SU-DHL-6 (cell line): ENCODE measurements around the gene SMARCD2.

ENCODE experiments used
- EZH2phosphoT487 ChIP-seq: fragments of 200-600 bp; sonication (generic), shearing (Covaris generic); conservative IDR thresholded peaks from 2 replicates; pipeline ENCODE4 v1.6.1; 2018; ENCODE audit warnings: mild to moderate bottlenecking, antibody characterized with exemption, low read length, moderate library complexity, mixed read lengths
- TF ChIP-seq, protein P1 (sequence below): fragments of 200-600 bp; sonication (generic); IDR thresholded peaks from one replicate; pipeline ENCODE4 v1.5.1; 2017; ENCODE audit warnings: antibody characterized with exemption, mild to moderate bottlenecking, low read length, moderate library complexity; ENCODE audit not compliant: insufficient read depth, poor library complexity, severe bottlenecking

DNA sequence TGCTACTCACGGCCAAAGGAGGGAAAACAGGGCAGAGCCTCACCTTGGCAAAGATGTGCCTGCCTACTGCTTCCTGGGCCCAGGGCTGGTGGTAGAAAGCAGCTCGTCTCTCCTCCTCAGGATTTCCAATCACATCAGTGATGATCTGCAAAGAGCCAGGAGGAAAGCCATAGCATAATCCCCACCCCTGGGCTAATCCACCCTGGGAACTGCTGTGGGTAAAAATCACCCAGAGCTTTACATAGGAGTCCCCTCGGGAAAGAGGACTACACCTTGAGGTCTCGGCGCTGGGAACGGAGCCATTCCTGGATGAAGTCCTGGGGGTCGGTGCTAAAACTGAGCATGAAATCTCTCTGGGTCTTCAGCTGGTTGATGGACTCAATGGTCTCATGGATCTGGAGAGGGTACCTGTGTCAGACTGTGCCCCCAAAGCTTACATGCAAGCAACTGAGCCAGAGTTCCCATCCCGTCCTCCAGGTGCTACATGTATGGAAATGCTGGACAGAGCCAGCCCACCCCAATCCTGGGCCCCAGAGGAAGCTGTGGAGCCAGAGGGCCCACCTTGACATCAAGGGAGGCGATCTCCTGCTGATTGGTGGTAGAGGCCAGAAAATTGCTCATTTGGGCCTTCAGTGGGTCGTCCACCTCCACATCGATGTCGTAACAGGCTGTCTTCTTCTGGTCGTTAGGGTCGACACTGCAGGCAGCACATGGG lies 9.3 kb downstream of the SMARCD2 start:
- TF ChIP-seq EZH2phosphoT487: no peak
- TF ChIP-seq, protein P1, sequence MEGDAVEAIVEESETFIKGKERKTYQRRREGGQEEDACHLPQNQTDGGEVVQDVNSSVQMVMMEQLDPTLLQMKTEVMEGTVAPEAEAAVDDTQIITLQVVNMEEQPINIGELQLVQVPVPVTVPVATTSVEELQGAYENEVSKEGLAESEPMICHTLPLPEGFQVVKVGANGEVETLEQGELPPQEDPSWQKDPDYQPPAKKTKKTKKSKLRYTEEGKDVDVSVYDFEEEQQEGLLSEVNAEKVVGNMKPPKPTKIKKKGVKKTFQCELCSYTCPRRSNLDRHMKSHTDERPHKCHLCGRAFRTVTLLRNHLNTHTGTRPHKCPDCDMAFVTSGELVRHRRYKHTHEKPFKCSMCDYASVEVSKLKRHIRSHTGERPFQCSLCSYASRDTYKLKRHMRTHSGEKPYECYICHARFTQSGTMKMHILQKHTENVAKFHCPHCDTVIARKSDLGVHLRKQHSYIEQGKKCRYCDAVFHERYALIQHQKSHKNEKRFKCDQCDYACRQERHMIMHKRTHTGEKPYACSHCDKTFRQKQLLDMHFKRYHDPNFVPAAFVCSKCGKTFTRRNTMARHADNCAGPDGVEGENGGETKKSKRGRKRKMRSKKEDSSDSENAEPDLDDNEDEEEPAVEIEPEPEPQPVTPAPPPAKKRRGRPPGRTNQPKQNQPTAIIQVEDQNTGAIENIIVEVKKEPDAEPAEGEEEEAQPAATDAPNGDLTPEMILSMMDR: no peak
